ENCODE results near the gene CTCF.
A peak's percentile ranks its signal among the peaks of the same experiment; 100 is the strongest.

CTCF gene

DNA sequence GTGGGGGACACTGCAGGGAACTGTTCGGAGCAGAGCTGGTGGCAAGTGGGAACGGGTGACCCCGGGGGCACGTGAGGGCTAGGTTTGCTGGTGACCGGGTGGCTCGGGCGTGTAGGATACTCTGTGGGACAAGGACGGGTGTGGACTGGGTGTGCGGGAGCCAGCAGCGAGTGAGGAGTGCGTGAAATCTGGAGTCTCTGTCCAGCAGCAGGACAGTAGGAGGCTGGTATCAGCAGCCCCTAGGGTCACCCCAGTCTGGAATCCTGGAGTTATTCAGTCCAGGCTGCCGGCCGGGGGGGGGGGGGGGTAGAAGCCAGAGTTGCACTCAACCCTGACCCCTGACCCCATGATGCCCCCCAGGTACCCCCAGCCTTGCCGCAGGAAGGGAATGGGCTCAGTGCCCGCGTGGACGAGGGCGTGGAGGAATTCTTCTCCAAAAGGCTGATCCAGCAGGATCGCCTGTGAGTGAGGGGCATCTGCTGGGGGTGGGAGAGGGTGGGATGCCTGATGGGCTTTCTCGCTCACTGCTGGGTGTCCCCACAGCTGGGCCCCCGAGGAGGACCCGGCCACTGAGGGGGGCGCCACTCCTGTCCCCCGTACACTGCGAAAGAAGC lies 91.6 kb downstream of the CTCF start:
- no peak for DNase-seq (ENCODE audit: low read depth)

DNA sequence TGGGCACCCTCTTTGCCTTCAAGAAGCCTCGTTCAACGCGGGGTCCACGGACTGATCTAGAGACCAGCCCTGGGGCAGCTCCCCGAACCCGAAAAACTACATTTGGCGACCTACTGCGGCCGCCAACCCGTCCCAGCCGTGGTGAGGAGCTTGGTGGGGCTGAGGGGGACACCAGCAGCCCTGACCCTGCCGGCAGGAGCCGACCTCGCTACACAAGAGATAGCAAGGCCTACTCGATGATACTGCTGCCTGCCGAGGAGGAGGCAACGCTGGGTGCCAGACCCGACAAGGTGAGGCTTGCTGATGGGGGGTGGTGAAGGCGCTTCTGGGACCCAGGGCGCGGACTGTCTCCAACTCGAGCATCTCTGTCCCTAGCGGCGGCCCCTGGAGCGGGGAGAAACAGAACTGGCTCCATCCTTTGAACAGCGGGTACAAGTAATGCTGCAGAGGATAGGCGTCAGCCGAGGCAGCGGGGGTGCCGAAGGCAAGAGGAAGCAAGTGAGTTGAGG lies 92.1 kb downstream of the CTCF start:
- DNase-seq (ENCODE audit: low read depth) = no peak

DNA sequence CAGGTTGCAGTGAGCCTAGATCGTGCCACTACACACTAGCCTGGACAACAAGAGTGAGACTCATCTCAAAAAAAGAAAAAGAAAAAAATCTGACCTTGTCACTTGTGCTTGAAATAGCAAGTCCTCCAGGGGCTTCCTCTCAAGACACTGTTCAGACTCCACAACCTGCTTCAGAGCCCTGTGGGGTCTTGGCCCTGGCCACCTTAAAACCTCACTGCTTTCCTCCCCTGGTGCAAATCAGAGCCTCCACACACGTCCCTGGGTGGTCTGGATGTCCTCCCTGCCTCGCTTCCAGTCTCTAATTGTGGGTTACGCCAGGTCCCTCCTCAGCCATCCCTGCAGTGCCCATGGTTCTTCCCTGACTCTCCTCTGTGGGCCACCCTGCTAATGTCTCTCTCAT lies 93.0 kb downstream of the CTCF start:
- no peak for DNase-seq (ENCODE audit: low read depth)

DNA sequence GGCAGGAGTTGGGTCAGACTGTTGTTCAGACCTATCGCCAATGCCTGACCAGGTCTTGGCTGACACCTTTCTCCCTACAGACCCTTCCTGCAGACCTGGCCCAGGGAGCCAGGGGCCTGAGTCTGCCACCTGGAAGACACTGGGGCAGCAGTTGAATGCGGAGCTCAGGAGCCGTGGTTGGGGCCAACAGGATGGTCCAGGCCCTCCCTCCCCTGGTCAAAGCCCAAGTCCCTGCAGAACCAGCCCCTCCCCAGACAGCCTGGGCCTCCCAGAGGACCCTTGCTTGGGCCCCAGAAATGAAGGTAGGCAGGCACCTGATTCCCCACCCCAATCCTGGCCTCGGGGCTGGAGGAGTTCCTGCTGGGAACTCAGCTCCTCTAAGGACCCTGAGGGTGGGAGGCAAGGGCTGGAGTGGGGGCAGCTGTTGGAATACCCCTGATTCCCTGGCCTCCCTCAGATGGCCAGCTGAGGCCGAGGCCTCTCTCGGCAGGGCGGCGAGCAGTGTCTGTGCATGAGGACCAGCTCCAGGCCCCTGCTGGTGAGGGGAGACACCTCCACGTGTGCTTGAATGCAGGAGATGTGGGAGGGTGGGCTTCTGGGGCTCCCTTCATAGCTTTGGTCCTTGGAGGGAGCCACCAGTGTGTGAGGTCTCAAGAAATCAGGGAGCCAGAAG lies 94.2 kb downstream of the CTCF start:
- no peak for DNase-seq (ENCODE audit: low read depth)

DNA sequence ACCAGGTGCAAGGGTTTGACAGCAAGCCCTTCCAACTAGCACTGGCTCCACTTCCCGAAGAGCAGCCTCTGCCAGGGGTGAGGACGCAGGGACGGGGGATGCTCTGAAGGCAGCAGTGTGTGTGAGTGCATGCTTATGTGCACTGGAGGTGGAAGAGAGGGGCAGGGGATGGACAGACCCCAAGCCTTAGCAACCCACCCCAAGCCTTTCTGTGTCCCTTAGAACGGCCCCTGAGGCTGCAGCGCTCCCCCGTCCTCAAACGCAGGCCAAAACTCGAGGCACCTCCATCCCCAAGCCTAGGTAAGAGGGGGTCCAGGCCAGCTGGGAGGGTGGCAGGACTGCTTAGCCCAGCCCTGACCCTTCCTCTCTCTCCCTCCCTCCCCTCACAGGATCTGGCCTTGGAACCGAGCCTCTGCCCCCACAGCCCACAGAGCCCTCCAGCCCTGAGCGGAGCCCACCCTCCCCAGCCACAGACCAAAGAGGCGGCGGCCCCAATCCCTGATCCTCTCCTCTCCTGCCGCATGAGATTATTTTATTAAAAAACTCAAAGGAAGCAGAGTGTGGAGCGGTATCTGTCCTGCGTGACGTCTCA lies 94.8 kb downstream of the CTCF start:
- DNase-seq (ENCODE audit: low read depth) = no peak

DNA sequence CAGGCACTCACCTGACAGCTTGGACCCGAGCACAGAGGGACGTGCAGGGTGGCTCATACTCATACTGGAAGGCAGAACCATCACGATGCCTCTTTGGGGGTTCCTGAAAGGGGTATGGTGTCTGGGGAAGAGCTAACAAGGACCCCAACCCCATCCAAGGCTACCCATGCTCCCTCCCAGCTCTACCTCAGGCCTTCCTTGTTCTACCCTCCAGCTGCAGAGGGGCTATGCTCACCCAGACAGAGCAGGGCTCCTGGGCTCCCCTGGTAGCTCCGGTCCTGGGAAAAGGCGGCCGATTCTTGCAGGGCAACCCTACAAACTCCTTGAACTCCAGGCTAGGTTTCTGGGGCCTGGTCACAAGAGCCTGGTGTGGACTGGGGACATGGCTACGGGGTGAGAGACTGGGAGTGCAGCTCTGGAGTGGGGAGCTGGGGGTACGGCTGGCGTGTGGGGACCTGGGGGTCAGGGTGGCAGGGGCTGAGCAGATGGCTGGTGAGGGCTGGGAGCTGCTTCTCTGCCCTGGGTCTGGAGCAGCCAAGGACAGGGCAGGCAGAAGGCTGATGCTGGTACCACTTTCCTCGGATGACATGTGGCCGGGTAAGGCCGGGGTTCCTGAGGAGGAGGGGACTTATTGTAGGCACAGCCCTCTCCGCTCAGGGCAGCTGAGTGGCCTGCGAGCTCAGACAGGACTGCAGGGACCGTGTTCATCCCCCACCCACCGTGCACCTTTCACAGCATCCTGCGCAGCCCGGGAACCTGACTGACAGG lies 95.6 kb downstream of the CTCF start:
- no peak for DNase-seq (ENCODE audit: low read depth)

DNA sequence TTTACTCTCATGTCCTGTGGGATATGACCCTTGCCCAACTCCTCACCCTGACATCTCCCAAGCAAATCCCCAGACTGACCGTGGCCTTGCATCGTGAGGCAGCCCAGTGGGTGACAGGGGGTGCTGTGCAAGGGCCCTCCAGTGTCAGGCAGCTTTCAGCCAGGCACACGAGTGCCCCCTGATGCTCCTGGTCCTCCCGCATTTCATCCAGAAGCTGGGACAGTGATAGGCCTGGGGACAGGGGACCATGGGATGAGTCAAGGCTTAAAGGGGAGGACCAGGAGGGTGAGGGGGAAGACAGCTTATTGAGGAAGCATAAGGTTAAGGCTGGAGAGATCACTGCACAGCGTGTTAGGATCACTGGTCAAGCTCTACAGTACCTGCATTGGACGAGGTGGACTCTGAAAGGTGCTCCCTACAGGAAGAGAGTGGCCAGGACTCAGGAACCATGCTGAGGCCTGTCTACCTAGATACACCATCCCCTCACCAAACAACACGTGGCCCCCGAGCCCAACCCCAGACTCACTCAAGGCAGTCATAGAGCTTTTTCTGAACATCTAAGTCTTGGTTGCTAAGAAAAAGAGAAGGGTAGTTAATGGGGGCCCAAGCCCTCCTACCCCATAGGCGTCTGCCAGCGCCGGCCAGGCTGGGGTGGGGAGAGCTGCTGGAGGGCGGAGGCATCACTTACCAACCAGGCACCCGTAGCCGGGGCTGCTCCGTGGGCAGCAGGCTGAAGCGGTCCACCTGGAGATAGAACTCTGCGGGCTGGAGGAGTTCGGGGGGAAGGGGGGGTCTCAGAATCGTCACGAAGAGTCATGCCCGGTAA lies 96.7 kb downstream of the CTCF start:
- DNase-seq (ENCODE audit: low read depth) = no peak

DNA sequence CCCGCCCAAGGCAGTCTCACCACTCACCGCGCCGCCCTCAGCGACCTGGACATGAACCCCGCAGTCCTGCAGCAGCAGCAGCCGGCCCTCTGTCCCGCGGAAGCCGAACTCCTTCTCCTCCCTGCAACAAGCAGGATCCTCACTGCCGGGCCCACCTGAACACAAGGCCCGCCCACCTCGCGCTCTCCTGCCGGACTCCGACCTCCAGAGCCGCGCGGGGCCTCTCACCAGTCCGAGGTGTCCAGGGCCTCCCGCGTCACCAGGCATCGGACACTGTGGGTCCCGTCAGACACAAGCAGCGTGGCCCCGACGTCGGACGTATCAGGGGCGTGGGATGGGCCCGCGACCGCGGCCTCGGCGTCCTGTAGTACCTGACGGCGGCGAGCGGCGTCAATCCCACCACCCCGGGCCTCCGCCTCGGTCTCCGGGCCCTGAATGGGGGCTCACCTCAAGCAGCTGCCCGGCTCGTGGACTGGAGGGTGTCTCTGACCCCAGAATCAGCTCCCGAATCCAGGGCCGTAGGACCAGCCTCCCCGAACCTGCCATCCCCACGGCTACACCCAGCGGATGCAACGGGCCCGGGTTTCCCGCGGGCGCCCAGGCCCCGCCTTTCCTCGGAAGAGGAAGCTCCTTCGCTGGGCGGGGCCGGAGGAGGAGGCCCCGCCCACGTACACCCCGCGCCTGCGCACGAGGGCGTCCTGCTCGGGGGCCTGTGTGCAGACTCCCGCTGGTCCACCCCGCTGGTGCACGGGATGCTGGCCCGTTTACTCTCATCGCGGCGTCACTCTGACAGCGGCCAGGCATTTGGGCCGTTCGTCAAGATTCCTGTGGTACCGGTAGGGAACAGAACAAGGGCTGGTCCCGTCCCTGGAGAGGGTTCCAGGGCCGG lies 97.6 kb downstream of the CTCF start, which contains the start of gene ACD:
Gene ACD (minus strand): TSS at position 586 of the 889 bp plus-strand sequence. CDS start 40 bp downstream, at position 546.
- DNase-seq (ENCODE audit: low read depth) = peak; percentile 85

DNA sequence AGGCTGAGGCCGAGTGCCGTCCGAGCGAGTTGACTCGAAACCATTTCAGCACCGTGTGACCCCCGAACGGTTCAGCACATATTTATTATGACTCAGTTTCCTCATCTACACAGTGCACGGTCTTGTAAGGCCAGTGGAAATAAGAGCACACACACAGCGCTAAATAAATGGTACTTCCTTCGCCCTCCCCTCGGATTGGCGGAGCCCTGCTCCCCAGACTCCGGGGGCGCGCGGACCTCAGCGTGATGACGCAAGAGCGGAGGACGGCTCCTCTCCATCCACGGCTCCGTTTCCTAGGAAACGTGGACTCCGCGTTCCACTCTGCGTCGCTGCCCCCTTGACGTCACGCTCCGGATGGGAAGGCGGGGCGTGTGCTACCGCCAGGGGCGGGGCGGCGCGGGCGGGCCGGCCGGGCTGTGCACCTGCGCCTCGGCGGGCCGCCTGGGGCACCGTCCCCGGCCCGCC lies 98.3 kb downstream of the CTCF start, which contains the start of gene PARD6A:
Gene PARD6A (plus strand): TSS at position 397 of the 465 bp plus-strand sequence. CDS start 79 bp downstream, outside the sequence.
- DNase-seq (ENCODE audit: low read depth) = peak; percentile 96

DNA sequence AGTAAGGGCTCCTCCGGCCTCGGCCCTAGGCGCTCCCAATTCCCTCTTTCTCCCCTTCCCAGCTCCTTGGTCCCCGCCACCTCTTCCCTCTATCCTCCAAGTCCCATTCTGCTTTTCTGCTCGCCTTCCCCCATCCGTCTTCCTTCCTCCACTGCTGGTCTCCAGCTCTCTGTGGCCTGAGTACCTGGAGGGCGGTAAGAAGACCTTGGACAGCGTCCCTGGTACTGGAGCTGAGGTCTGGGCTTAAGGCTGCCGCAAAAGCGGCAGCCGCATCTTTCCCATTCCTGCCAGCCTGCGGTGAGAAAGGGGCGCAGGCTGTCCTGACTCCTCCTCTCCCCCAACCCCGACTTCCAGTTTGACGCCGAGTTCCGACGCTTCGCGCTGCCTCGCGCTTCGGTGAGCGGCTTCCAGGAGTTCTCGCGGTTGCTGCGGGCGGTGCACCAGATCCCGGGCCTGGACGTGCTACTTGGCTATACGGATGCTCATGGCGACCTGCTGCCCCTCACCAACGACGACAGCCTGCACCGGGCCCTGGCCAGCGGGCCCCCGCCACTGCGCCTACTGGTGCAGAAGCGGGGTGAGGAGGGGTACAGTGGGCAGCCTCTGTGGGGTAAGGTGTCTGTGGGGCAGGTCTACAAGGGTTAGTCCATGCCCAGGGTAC lies 98.9 kb downstream of the CTCF start:
- DNase-seq (ENCODE audit: low read depth) = no peak

DNA sequence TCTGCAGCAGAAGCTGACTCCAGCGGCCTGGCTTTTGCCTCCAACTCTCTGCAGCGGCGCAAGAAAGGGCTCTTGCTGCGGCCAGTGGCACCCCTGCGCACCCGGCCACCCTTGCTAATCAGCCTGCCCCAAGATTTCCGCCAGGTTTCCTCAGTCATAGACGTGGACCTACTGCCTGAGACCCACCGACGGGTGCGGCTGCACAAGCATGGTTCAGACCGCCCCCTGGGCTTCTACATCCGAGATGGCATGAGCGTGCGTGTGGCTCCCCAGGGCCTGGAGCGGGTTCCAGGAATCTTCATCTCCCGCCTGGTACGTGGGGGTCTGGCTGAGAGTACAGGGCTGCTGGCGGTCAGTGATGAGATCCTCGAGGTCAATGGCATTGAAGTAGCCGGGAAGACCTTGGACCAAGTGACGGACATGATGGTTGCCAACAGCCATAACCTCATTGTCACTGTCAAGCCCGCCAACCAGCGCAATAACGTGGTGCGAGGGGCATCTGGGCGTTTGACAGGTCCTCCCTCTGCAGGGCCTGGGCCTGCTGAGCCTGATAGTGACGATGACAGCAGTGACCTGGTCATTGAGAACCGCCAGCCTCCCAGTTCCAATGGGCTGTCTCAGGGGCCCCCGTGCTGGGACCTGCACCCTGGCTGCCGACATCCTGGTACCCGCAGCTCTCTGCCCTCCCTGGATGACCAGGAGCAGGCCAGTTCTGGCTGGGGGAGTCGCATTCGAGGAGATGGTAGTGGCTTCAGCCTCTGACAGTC lies 99.7 kb downstream of the CTCF start:
- DNase-seq (ENCODE audit: low read depth) = no peak

DNA sequence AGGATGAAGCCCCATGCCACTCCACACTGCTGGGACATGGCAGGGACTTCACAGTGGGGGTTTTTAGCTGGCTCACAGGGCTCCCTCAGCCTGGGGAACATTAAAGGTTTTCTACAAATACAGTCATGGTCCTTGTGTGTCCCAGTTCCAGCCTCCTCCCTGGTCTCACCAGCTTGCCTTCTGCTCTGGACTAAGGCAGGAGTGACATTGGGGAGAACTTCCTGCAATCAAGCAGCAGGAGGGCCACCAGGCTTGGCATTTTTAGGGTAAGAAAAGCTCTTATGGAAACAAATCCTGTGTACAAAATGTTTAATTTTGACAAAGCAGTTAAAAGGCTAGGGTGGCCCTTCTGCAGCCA lies 100.3 kb downstream of the CTCF start:
- DNase-seq (ENCODE audit: low read depth) = no peak

DNA sequence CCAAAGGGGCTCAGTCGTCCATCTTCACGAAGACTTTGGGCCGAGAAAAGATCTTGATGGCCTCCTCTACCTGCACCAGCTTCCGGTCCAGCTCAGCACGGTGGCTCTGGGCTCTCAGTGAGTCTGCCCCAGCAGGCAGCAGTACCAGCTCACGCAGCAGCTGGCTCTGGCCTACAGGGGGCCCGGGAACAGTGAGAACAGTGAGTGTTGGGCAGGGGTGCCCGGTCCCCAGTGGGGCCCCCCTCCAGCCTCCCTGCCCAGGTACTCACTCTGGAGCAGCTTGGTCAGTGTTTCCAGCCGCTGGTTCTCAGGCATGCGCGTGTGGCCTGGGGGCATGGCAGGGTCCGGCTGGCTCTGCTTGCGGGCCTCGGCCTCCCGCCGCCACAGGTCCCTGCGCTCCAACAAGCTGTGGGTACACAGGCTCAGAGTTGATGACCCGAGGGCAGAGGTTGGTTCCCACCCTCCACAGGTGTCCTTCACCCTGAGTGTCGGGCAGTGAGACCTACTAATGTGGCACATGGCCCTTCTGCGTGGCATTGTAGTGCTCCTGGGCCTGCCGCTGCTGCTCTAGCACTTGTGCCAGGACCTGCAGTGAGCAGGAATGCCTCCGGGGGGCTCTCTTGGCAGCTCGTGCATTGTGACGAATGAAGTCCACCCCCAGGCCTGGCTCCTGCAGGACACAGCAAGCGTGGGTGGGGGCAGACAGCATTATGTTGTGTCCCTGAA lies 101.0 kb downstream of the CTCF start:
- no peak for DNase-seq (ENCODE audit: low read depth)

DNA sequence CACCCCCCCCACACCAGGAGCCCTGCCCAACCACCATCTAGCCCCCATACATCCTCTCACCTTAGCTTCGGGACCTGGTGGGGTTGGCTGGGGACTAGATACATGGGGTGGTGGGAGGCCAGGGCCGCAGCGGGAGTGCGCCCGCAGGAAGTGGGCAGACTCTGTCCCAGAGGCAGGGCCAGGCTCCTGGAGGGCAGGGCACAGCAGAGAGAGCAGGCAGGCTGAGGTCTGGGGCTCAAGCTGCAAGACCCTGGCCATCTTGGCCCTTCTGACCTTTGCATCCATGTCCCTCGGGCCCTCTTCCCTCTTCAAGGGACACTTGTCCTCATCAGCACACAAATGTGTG lies 101.5 kb downstream of the CTCF start:
- DNase-seq (ENCODE audit: low read depth) = no peak

DNA sequence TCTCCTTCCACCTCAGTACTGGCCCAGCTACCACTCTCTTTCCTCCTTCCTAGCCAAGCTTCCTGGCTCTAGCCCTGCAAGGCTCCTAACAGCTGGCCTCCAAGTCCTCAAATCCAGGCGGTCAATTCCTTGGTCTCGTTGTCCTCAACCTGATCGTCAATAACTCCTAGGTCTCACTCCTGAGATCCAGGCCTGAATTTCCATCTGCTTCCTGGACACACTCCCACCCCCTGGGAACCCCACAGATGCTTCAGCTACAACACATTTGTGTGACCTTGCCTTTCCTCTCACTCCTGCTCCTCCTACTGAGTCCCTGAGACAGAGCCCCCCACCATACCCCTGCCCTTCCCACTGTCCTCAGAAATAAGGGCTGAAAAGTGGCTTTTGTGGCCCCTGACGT lies 101.9 kb downstream of the CTCF start:
- no peak for DNase-seq (ENCODE audit: low read depth)

DNA sequence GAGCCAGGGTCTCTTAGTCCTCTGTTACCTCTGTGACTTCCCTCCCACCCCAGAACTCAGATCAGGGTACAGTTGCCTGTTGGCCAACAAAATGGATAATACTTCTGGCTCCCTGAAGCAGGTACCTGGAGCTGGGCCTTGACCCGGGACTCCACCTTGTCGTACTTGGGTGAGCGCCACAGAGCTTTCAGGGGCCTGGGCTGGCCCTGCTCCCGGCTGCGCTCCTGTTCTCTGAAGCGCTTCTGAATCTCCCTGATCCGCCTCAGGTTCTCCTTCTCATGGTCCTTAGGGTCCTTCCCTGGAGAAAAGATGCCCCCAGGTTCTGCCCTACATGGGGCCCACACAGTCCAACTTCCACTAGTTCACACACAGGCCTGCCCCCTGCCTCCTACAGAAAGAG lies 102.5 kb downstream of the CTCF start:
- no peak for DNase-seq (ENCODE audit: low read depth)

DNA sequence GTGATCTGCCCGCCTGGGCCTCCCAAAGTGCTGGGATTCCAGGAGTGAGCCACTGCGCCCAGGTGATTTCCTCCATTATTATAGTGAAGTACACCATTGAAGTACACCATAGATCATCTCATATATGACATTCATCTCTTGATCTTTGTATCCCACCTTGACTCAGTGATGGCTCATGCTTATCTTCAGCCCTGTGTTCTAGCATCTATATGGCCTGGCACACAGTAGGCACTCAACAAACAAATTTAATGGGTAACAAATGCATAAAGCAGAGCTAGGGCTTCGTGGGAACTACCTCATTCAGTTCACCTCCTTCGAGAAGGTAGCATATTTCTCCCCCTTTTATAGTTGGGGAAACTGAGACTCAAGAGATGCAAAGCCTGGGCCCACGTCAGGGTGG lies 103.3 kb downstream of the CTCF start:
- no peak for DNase-seq (ENCODE audit: low read depth)

DNA sequence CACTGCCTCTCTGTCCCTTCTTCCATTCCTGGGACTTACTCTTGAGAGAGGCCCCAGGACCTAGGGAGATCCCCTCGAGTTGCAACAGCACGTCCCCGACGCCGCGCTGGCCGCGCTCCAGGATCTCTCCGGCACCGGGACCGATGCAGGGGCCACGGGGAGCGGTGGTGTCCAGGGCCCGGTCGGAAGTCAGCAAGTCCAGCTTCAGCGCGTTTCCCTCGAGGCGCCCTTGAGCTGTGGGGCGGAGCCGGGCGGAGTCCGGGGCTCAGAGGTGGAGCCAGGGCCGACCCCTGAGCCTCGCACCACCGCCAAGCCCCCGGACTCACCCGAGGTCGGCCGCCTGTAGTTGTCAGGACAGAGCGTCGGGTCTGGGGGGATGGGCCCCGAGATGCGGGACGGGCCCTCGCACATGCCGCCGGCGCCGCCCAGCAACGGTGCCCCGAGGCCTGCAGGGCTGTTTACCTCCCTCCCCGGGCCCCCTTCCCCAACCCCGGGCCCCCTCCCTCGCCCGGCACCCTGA lies 103.8 kb downstream of the CTCF start:
- peak; percentile 36 for DNase-seq (ENCODE audit: low read depth)

Data from fibroblast of gingiva (primary cell).